GM23338 (cell line): ENCODE results near the gene ING5. TPM values are rescaled to one million over a fixed set of nuclear protein-coding genes. Genes with fewer than 3 reads are reported as not detected.

ENCODE experiments used
- ATAC-seq: fragments of 200-7000 bp; cut with Tn5 transposase; 3 replicates; pipeline ENCODE4 v1.9.1; 2020
- DNase-seq: peaks from one replicate; pipeline ENCODE4 v3.0.0-alpha.2; 2015; ENCODE audit warnings: low spot score
- H2AFZ ChIP-seq: fragments of 200-600 bp; sonication (generic); 2 replicates; pipeline ENCODE4 v1.8.0; 2016; ENCODE audit warnings: antibody characterized with exemption, mild to moderate bottlenecking, moderate library complexity
- H3F3A ChIP-seq: fragments of 200-600 bp; sonication (generic); replicated peaks from 2 replicates; pipeline ENCODE4 v1.8.0; 2017; ENCODE audit warnings: antibody characterized with exemption, mixed run types, low read depth
- H3K27ac ChIP-seq: fragments of 200-600 bp; sonication (generic); 2 replicates; pipeline ENCODE4 v1.6.1; 2016; ENCODE audit warnings: low read depth
- H3K27me3 ChIP-seq: fragments of 200-600 bp; sonication (generic); 2 replicates; pipeline ENCODE4 v1.8.0; 2016; ENCODE audit warnings: mild to moderate bottlenecking, mixed run types, moderate library complexity; ENCODE audit not compliant: insufficient read depth
- H3K36me3 ChIP-seq: fragments of 200-600 bp; sonication (generic); 2 replicates; pipeline ENCODE4 v1.8.0; 2016; ENCODE audit warnings: mild to moderate bottlenecking; ENCODE audit not compliant: insufficient read depth
- H3K4me1 ChIP-seq: fragments of 200-600 bp; sonication (generic); 2 replicates; pipeline ENCODE4 v1.8.0; 2016; ENCODE audit warnings: mild to moderate bottlenecking, moderate library complexity; ENCODE audit not compliant: insufficient read depth
- H3K4me2 ChIP-seq: fragments of 200-600 bp; sonication (generic); 2 replicates; pipeline ENCODE4 v1.7.1; 2017; ENCODE audit warnings: mixed run types
- H3K4me3 ChIP-seq: fragments of 200-600 bp; sonication (generic); 2 replicates; pipeline ENCODE4 v1.6.1; 2016; ENCODE audit warnings: mixed run types
- H3K79me2 ChIP-seq: fragments of 200-600 bp; sonication (generic); replicated peaks from 2 replicates; pipeline ENCODE4 v1.8.0; 2017; ENCODE audit warnings: mild to moderate bottlenecking; ENCODE audit not compliant: insufficient read depth
- H3K9me2 ChIP-seq: fragments of 200-600 bp; sonication (generic); 2 replicates; pipeline ENCODE4 v1.8.0; 2017; ENCODE audit not compliant: insufficient read depth
- H4K20me1 ChIP-seq: fragments of 200-600 bp; sonication (generic); replicated peaks from 2 replicates; pipeline ENCODE4 v1.8.0; 2017; ENCODE audit warnings: mild to moderate bottlenecking; ENCODE audit not compliant: insufficient read depth
- H3K27ac Mint-ChIP-seq: 2 replicates; pipeline ENCODE4 v1.8.0; 2020; ENCODE audit warnings: inconsistent platforms, mild to moderate bottlenecking, moderate library complexity, mixed read lengths
- H3K27me3 Mint-ChIP-seq: 3 replicates; pipeline ENCODE4 v1.8.0; 2022; ENCODE audit warnings: low read depth, mild to moderate bottlenecking, moderate library complexity, mixed read lengths, inconsistent platforms; ENCODE audit not compliant: insufficient read depth, poor library complexity
- H3K36me3 Mint-ChIP-seq: 3 replicates; pipeline ENCODE4 v1.8.0; 2021; ENCODE audit warnings: low read depth, mild to moderate bottlenecking, inconsistent platforms, moderate library complexity, mixed read lengths
- H3K4me1 Mint-ChIP-seq: 3 replicates; pipeline ENCODE4 v1.8.0; 2020; ENCODE audit warnings: mild to moderate bottlenecking, inconsistent platforms, mixed read lengths
- H3K4me3 Mint-ChIP-seq: 3 replicates; pipeline ENCODE4 v1.8.0; 2021; ENCODE audit warnings: moderate library complexity, mild to moderate bottlenecking, inconsistent platforms, mixed read lengths
- H3K9me3 Mint-ChIP-seq: 3 replicates; pipeline ENCODE4 v1.8.0; 2020; ENCODE audit warnings: moderate library complexity, mild to moderate bottlenecking, inconsistent platforms, mixed read lengths
- CREB1 ChIP-seq: fragments of 250-450 bp; sonication (Bioruptor Pico); IDR thresholded peaks from 2 replicates; pipeline ENCODE4 v1.5.0; 2020; ENCODE audit warnings: low read depth, mild to moderate bottlenecking, moderate library complexity
- CTCF ChIP-seq, 2 experiments: fragments of 200-600 bp in 1 of 2; sonication (generic) in 1 of 2; conservative IDR thresholded peaks; 2 replicates each; pipeline versions ENCODE4 v1.5.1 to v1.6.1; 2016 to 2017; ENCODE audit warnings: antibody characterized with exemption in 2 of 2, low read depth in 2 of 2, mild to moderate bottlenecking in 2 of 2, moderate library complexity in 1 of 2
- ETS1 ChIP-seq: IDR thresholded peaks from 2 replicates; pipeline ENCODE4 v1.6.1; 2016; ENCODE audit warnings: antibody characterized with exemption
- EZH2 ChIP-seq: fragments of 200-600 bp; sonication (generic); IDR thresholded peaks from one replicate; pipeline ENCODE4 v1.8.0; 2017; ENCODE audit warnings: antibody characterized with exemption, mild to moderate bottlenecking, low read depth; ENCODE audit not compliant: unreplicated experiment
- EZH2phosphoT487 ChIP-seq: fragments of 200-600 bp; sonication (generic); IDR thresholded peaks from one replicate; pipeline ENCODE4 v1.8.1; 2018; ENCODE audit warnings: antibody characterized with exemption; ENCODE audit not compliant: unreplicated experiment
- JUNB ChIP-seq: IDR thresholded peaks from one replicate; pipeline ENCODE4 v1.6.1; 2016; ENCODE audit warnings: antibody characterized with exemption; ENCODE audit not compliant: unreplicated experiment
- NANOG ChIP-seq: IDR thresholded peaks from 2 replicates; pipeline ENCODE4 v1.6.1; 2016; ENCODE audit warnings: antibody characterized with exemption, borderline replicate concordance
- POLR2AphosphoS5 ChIP-seq: IDR thresholded peaks from 2 replicates; pipeline ENCODE4 v1.6.1; 2016; ENCODE audit warnings: antibody characterized with exemption, low read depth
- REST ChIP-seq: IDR thresholded peaks from one replicate; pipeline ENCODE4 v1.6.1; 2018; ENCODE audit warnings: antibody characterized with exemption; ENCODE audit not compliant: unreplicated experiment
- STAT1 ChIP-seq: IDR thresholded peaks from one replicate; pipeline ENCODE4 v1.6.1; 2016; ENCODE audit warnings: antibody characterized with exemption; ENCODE audit not compliant: unreplicated experiment
- ZNF114 ChIP-seq: fragments of 250-450 bp; sonication (Bioruptor Pico); IDR thresholded peaks from 2 replicates; pipeline ENCODE4 v1.5.0; 2020; ENCODE audit warnings: mild to moderate bottlenecking, moderate library complexity
- ZNF331 ChIP-seq: fragments of 250-450 bp; sonication (Bioruptor Pico); IDR thresholded peaks from 2 replicates; pipeline ENCODE4 v1.5.0; 2020; ENCODE audit warnings: low read depth, mild to moderate bottlenecking, moderate library complexity
- long read RNA-seq: library from polyadenylated mRNA; unstranded; transcript quantifications from one replicate; pipeline ENCODE4 v2.0.0, GENCODE V29; 2020; ENCODE audit not compliant: unreplicated experiment
- polyA plus RNA-seq: library from polyadenylated mRNA; unstranded; fragments of >200 nt; fragmentation: Nextera tagmentation; extraction: Ambion mirVana; gene quantifications from 2 replicates; pipeline ENCODE4 v1.2.1, GENCODE V29; 2016
- total RNA-seq: library from RNA; depleted of rRNA; stranded (reverse); fragments of >200 nt; shearing (Covaris generic); gene quantifications from 2 replicates; pipeline ENCODE4 v1.2.3, GENCODE V29; 2014; rRNA removed

Gene ING5
- 42.5 and 49.5 TPM in 2 replicates for total RNA-seq
- polyA plus RNA-seq, result 25.7 and 27.6 TPM in 2 replicates
- long read RNA-seq, full-length matches to known transcripts, result 6 of 10 reads
- long read RNA-seq, partial matches to known transcripts, result 1 of 10 reads
- long read RNA-seq, other reads (novel, unspliced or antisense), result 3 of 10 reads

GRCh38 chr2:241701399-241702154 lies at the start of gene ING5:
Gene ING5 (plus strand): TSS chr2:241702039. CDS start chr2:241702066, 27 bp downstream.
- no peak within 1 kb of the TSS for H2AFZ ChIP-seq
- peaks cover 28% of the 10 kb centered on the region for H3K79me2 ChIP-seq
- H3K27me3 ChIP-seq, result no peaks in the 10 kb centered on the region
- TF ChIP-seq ZNF114, result no peak
- TF ChIP-seq EZH2phosphoT487, result no peak
- TF ChIP-seq STAT1, result no peak
- no peak for TF ChIP-seq ZNF331 (CRISPR knock-in tag)
- TF ChIP-seq NANOG, result no peak
- no peak for TF ChIP-seq JUNB
- peak; percentile 54 for TF ChIP-seq CREB1 (CRISPR knock-in tag)
- peak; percentile 63 for TF ChIP-seq POLR2AphosphoS5
- Mint-ChIP-seq H3K4me3 (peak within 1 kb of the TSS; percentile 89), H3K27me3 (peaks cover 17% of the 10 kb centered on the region), H3K27ac (peak within 1 kb of the TSS; percentile 96), H3K4me1 (peaks cover 13% of the 10 kb centered on the region), H3K36me3 (peaks cover 42% of the 10 kb centered on the region), H3K9me3 (no peaks in the 10 kb centered on the region; the same call in 2 of the 3 replicates)
- H3K4me2 ChIP-seq, result peak within 1 kb of the TSS; percentile 92
- no peaks in the 10 kb centered on the region for H3K9me2 ChIP-seq
- DNase-seq (peak; percentile 97), ATAC-seq (peak; percentile 78)
- peaks cover 3% of the 10 kb centered on the region for H4K20me1 ChIP-seq
- H3K4me1 ChIP-seq, result peaks cover 7% of the 10 kb centered on the region
- peak within 1 kb of the TSS; percentile 92 for H3K4me3 ChIP-seq
- peaks cover 13% of the 10 kb centered on the region for H3K36me3 ChIP-seq
- H3K27ac ChIP-seq, result peak within 1 kb of the TSS; percentile 83
- no peaks in the 10 kb centered on the region for H3F3A ChIP-seq

- peaks cover 39% of the 10 kb centered on the region for H4K20me1 ChIP-seq
- peaks cover 57% of the 10 kb centered on the region for H3K79me2 ChIP-seq
- H3K4me2 ChIP-seq, result no peak overlapping the region
- H3K36me3 Mint-ChIP-seq, result peaks cover 56% of the 10 kb centered on the region
- ATAC-seq (no peak), DNase-seq (no peak)
- no peaks in the 10 kb centered on the region; the same call in 2 of the 3 replicates for H3K9me3 Mint-ChIP-seq
- H3K4me3 ChIP-seq, result no peak overlapping the region
- H3K27me3 ChIP-seq, result no peaks in the 10 kb centered on the region
- H2AFZ ChIP-seq, result no peak overlapping the region
- H3K36me3 ChIP-seq, result peaks cover 6% of the 10 kb centered on the region
- H3K27ac ChIP-seq, result no peak overlapping the region
- peaks cover 26% of the 10 kb centered on the region for H3K4me1 Mint-ChIP-seq
- H3K4me1 ChIP-seq, result peaks cover 19% of the 10 kb centered on the region
- no peak overlapping the region for H3K4me3 Mint-ChIP-seq
- H3K27me3 Mint-ChIP-seq, result peaks cover 5% of the 10 kb centered on the region
- H3K27ac Mint-ChIP-seq, result no peak overlapping the region
- no peaks in the 10 kb centered on the region for H3K9me2 ChIP-seq
- H3F3A ChIP-seq, result no peaks in the 10 kb centered on the region
- TF ChIP-seq JUNB (no peak), ZNF331 (CRISPR knock-in tag) (no peak), ZNF114 (no peak), EZH2 (no peak), EZH2phosphoT487 (no peak), CTCF (conservative IDR thresholded peaks at IDR 0.05; ENCODE audit: low read depth in 2 of 2) (no peak), POLR2AphosphoS5 (no peak), REST (no peak), ETS1 (no peak), STAT1 (no peak), NANOG (no peak), CREB1 (CRISPR knock-in tag) (no peak)
These were observed 49.7 kb upstream of the ING5 start for GRCh38 chr2:241652142-241652541.
